T follicular helper cell (primary cell): Measurements from ENCODE around the gene LRRFIP1.

ENCODE experiments used
- DNase-seq: peaks from one replicate; pipeline ENCODE4 v3.0.0-alpha.2; 2020; ENCODE audit warnings: low read depth

The LRRFIP1 gene

GRCh38 chr2:237704501-237705434 lies 77.4 kb downstream of the LRRFIP1 start:
- no peak for DNase-seq

- no peak for DNase-seq
These were observed 78.9 kb downstream of the LRRFIP1 start for GRCh38 chr2:237706257-237706656.

DNA sequence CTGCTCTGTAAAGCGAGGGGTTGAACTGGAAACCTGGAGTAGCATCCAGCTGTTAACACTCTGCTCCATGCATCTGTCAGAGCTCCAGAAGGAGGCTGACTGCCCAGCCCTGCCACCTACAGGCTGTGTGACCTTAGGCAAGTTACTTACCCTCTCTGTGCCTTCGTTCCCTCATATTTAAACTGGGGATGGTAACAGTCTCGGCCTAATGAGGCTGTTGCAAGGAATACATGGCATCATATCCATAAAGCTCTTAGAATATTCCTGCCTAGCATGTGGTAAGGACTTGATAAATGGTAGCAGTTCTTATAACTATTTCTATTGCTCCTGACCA lies 80.6 kb downstream of the LRRFIP1 start:
- no peak for DNase-seq

DNA sequence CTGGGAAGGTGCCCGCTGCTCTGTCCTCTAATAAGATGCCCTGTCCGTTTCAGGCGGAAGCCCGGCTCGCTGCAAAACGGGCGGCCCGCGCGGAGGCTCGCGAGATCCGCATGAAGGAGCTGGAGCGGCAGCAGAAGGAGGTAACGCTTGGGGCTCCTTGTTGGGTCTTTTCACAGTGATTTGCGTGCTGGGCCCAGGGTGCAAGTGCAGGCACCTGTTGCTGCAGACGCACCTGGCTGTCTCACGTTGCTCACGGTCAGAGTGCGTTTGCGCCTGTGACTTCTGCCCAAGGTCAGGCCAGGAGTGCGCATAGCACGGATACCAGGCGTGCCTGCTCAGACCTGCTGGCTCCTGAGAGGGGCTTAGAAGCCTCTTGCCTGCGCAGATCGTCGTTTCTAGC lies 81.1 kb downstream of the LRRFIP1 start:
- no peak for DNase-seq

DNA sequence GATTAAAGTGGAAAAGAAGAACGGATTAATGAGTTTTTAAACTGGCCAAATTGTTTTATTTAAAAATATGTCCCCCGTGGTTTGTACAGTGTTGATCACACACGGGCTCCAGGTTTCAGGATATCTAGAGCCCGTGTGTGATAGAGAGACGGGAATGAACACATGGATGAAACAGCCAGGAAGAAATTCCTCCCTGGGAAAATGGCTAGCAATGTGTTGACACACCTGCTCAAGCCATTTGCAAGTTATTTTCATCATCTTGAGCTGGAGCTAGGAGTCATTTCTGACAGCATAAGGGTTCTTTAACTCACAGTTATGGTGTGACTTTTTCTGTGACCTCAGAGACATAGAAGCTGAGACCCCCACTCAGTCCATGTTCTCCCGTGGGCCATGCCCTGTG lies 81.6 kb downstream of the LRRFIP1 start:
- no peak for DNase-seq

DNA sequence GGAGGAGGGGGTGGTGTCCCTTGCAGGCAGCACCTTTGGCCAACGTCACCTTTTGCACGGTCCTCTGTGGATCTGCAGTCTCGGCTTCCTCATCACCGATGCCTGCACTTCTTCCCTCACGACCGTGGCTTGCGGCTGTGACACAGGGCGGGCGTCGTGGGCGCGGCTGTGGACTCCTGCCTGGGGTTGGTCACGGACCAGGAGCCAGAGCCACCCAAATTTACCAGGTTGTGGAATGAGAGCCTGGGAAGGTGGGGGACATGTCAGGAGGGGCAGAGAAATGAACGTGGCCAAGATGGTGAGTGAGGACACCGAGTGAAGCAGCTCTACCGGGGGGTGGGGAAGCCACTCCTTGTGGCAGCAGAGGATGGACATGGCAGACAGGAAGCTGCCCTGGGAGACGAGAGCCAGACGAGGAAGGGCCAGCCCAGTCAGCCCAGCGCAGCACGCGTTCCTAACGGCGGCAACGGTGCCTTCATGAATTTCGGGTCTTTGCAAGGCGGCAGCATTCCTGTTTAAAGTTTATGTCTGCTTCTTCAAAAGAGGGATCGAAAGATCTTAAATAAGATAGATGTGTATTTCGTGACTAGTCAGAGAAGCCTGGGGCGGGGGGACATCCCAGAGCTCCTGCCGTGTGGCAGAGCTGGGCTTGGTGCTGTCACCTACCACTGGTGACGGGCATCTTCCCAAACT lies 84.2 kb downstream of the LRRFIP1 start:
- no peak for DNase-seq

- DNase-seq: no peak
These were observed 85.3 kb downstream of the LRRFIP1 start for GRCh38 chr2:237712477-237713377.

DNA sequence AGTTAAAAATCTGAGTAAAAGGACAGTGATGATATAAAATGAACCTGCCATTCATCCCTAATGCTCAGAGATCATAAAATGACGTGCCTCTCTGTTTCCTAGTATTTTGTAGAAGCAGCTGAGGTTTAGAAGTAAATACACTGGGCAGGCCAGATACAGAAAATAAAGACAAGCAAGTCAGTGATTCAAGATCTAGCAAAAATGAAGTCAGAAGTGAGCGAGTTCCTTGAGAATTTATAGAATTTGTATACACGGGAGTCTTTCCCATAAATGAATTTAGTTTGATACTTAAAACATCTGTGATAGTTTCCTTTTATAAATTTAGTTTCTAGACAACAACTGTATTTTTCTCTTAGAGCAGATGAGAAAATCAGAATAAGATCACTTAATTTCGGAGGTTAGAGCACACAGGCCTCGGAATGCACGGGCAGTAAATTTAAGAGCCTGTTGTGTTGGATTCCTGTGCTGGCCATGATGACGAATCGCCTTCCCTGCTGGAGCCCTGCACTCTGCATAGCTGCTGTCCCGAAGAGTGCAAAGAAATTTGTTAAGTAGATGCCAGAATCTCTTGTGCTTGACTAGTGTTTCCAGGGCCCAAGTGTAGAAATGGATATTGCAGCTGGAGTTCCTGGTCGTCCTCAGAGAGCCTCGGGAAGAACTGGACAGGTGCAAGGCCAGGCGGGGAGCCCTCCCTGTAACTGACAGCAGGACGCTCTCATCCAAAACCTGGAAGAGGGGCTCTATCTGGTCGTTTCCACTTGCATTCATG lies 87.5 kb downstream of the LRRFIP1 start:
- no peak for DNase-seq

GRCh38 chr2:237715459-237715947 lies 88.1 kb downstream of the LRRFIP1 start:
- no peak for DNase-seq

- no peak for DNase-seq
These were observed 88.6 kb downstream of the LRRFIP1 start for GRCh38 chr2:237716011-237716410.

DNA sequence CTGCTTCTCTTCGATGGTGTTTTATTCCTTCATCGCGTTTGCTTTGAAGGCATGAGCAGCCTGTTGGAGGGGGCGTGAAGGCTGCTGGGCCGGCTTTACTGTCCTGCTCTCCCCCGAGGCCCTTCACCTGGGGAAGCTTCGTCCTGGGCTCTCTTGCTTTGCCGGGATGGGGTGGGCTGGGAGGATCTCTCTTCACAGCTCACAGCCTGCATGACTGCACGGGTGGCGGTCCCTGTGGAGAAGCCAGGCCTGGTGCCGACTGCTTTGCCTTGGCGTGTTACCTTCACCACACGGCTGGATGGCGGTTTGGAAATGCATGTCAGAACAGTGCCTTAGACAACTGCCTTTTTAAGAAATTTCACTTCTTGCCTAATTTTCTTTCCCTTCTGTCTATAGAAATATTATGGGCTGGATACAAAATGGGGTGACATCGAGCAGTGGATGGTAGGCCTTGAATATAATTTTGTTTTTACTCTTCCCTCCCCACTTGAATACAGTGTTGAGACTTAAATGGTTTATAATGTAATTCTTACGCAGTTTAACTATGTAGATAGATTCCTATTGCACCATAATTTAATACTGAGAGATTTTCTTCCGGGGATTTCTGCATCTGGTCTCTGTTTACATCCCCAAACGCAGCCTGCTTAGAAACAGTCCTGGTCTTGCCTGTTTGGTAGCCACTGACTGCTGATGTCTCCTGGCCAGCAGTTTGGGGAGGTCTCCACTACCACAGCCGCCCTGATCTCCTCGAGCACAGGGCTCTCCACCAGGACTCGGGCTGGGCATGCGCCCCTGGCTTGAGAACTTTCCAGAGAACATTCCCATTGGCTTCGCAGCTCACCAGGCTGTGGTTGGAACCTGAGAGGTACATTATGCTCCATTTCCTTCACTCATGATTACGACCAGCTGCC lies 90.2 kb downstream of the LRRFIP1 start:
- DNase-seq: no peak

DNA sequence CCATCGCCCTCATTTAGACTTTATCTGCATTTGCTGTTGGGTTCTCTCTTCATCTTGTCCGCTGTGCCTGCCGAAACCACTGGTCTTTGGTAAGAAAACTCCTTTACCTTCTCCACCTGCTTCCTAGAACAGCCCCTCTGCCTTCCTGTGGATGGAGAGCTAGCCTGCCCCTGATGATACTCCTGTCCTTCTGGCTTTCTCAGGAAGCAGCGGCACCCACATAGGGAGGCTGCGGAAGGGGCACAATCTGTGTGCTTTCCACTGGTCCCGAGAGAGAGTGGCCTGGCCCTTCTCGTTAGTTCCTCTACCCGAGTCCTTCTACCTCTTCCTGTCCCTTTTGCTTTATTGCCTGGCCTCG lies 90.9 kb downstream of the LRRFIP1 start:
- DNase-seq: no peak

- no peak for DNase-seq
These were observed 93.1 kb downstream of the LRRFIP1 start for GRCh38 chr2:237720444-237720843.

DNA sequence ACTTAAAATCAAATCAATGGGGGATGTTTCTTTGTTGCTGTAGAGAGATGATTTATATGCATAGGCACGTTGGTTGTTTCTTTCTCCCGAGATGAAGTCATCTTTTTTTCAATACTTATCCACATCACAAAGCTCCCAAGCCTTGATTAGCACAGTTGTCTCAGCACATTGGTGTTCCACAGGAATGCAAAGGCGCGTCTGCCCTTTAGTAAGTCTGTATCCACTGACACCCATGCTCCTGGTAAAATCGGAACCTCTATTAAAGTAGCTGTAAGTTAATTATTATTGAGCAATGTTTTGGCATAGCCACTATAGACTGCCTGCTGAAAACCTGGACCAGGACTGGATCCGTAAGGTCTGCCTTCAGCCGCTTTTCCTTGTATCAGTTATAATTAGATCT lies 93.6 kb downstream of the LRRFIP1 start:
- DNase-seq: no peak

DNA sequence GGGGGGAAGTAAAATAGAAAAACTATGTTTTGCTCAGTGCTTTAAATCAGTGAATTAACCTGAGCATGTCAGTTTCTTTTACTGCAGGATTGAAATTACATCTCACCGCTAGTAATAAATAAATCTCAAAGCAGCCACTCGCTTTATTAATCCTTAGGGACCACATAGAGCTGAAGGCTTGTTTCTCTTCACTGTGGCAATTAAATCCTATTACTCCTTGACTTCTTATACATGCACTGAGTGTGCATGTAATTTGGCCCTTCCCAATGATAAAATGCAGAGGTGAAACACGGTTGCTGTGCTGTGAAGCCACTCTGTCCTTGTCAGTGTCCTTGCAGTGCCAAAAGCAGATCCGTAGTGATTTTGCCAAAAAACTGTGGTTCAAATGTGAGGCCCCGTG lies 94.1 kb downstream of the LRRFIP1 start:
- no peak for DNase-seq

DNA sequence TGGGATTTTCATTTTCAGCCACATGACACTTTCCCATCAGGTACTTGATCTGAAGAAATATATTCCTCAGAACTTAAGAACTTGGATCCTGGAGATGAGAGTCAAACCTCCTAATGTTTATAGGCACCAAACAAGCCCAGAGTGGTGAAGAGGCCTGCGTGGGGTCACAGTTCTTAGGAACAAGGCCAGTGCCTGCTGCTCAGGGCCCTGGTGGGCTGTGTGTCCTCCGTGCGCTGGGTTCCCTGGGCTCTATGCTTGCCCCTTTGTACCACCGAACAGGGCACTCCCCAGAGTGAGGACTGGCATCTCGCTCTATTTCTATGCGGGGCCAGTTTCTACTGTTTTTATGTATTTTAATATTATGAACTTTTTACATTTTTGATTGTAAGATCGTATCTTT lies 95.2 kb downstream of the LRRFIP1 start:
- DNase-seq: no peak

- no peak for DNase-seq
These were observed 95.6 kb downstream of the LRRFIP1 start for GRCh38 chr2:237723023-237723422.

GRCh38 chr2:237723602-237724001 lies 96.2 kb downstream of the LRRFIP1 start:
- DNase-seq: no peak

DNA sequence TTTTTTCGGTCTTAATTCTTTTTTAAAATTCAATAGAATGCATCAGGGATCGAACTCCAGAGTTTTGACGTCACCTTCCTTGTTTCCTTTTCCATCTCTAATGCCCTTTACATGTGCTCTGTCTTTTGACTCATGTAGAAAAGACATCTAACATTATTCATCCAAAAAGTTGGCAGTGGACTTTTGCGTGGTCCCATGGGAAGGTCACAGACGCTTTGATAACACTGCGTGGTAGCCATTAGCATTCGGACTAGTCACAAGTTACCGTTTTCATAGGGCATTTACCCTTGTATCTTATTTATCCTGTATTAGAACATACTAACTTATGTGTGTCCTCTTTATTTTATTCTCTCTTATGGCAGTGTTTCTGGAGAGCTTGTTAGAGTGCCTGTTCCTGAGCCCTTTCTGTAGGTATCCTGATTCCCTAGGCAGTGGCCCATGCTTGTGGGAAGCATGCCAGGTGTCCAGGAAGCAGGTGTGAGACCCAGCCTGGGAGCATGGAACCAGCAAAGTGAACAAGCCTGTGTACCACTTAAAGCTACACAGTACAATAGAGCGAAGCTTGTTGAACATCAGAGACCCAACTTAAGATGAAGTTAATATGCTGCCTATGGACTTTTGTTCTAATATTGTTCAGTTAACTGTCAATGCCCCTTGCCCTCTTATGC lies 97.6 kb downstream of the LRRFIP1 start:
- DNase-seq: no peak

GRCh38 chr2:237725661-237726060 lies 98.3 kb downstream of the LRRFIP1 start:
- no peak for DNase-seq
